Activated CD4-positive, alpha-beta T cell treated with anti-CD3 and anti-CD28 coated beads, Interleukin-2, amount 50 U/mL, for 1 hour (primary cell): ENCODE results near the gene VANGL1.

Source experiments
- DNase-seq: peaks from one replicate; pipeline ENCODE4 v3.0.0-alpha.2; 2020

The VANGL1 gene

GRCh38 chr1:115669002-115669673, 27.4 kb downstream of the VANGL1 start:
- DNase-seq, result no peak

DNA sequence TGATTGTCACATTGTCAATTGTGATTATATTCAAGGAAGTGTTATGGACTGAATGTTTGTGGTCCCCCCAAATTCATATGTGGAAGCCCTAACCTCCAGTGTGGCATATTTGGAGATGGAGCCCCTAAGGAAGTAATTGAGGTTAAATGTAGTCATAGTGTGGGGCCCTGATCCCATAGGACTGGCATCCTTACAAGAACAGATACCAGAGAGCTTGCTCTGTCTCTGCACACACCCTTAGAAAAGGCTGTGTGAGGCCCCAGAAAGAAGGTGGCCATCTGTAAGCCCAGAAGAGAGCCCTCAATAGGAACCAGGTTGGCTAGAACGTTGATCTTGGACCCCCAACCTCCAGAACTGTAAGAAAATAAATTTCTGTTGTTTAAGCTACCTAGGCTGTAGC, 28.1 kb downstream of the VANGL1 start:
- no peak for DNase-seq

GRCh38 chr1:115670476-115671175, 28.9 kb downstream of the VANGL1 start:
- no peak for DNase-seq

DNA sequence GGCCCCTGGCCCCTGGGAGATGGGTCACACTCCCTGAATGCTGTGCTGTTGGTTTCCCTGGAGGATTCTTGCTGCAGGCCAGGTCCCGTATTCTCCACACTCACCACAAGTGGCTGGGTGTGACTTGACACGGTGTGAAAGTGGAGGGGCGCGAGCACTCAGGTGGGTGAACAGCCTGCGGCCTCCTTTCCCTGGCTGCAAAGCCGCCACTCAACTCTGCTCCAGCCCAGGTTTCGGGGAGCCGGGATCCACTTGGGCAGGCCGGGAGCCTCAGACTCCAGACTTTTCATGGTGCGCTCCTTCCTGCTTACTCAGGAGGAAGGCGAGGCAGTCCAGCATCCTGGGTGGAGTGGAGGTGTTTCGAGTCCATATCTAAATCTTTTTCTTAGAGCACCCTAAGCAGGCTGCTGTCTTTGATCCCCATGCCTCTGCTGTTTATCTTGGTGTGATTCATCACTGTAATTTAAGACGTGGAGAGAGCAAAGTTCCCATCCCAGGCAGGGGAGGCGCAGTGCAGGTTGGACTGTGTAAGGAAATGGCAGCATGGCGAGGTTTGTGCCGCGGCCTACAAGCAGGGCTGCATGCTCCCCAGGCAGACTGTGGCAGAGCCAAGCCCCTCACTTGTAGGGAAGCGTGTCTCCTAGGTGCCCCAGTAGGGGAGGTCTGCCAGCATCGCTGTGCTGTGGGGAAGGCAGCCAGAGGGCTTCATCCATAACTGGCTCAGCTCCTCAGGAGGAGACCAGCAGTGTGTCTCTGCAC, 29.6 kb downstream of the VANGL1 start:
- DNase-seq, result no peak

GRCh38 chr1:115672224-115673009, 30.6 kb downstream of the VANGL1 start:
- DNase-seq, result no peak

GRCh38 chr1:115676498-115677181, 34.9 kb downstream of the VANGL1 start:
- no peak for DNase-seq

GRCh38 chr1:115677182-115677555, 35.4 kb downstream of the VANGL1 start:
- no peak for DNase-seq

- no peak for DNase-seq
These were observed 35.8 kb downstream of the VANGL1 start for GRCh38 chr1:115677565-115677964.

DNA sequence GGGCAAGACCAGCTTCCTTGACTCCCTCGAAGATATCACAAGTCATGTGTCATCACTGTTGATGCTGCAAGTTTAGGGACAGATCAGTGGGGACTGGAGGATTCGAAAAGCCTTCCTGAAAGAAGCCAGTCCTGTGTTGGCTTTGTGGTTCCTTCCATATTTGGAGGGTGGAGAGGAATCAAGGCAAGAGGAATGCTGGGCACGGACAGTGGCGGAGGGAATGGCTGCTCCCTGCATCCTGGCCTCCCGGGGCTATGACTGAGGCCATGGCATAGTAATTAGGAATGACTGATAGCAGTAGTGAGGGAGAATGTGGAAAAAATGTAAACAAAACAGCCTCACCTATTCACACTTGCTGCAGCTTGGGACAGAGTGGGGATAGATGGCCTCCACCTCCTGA, 36.4 kb downstream of the VANGL1 start:
- DNase-seq, result no peak

- DNase-seq, result no peak
These were observed 37.4 kb downstream of the VANGL1 start for GRCh38 chr1:115679141-115679611.

- DNase-seq, result no peak
These were observed 39.0 kb downstream of the VANGL1 start for GRCh38 chr1:115680730-115681111.

- DNase-seq, result no peak
These were observed 41.0 kb downstream of the VANGL1 start for GRCh38 chr1:115682792-115683191.

DNA sequence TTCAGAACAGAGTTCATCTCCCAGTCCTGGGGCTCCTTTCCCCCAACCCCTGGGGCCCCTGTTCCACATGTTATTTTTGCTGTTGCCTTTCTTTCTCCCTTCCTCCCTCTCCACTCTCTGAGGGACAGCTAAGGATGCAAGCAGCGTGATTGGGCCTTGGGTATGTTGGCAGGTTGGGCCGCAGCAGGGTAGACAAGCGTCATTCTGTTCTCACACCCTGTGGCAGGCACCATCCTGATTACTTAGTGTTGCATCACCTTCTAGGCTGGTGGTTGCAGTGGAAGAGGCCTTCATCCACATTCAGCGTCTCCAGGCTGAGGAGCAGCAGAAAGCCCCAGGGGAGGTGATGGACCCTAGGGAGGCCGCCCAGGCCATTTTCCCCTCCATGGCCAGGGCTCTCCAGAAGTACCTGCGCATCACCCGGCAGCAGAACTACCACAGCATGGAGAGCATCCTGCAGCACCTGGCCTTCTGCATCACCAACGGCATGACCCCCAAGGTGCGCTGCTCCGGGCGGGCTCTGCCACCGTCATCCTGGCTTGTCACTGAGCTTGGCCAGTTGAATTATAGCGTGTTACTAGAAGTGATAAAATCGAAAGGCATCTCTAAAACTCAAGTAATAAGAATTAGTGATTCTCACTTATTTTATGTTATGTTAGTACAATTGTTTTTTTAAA, 43.4 kb downstream of the VANGL1 start:
- no peak for DNase-seq

DNA sequence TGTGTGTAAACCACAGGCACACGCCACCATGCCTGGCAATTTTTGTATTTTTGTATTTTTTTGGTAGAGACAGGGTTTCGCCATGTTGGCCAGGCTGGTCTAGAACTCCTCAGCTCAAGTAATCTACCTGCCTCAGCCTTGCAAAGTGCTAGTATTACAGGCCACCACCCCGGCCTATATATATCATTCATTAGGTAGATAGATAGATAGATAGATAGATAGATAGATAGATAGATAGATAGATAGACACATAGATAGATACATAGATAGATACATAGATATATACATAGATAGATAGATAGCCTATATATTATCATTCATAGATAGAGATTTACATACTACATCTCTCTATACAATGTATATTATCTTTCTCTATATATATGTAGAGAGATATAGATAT, 46.0 kb downstream of the VANGL1 start:
- DNase-seq, result no peak

GRCh38 chr1:115690972-115691371, 49.2 kb downstream of the VANGL1 start:
- no peak for DNase-seq

DNA sequence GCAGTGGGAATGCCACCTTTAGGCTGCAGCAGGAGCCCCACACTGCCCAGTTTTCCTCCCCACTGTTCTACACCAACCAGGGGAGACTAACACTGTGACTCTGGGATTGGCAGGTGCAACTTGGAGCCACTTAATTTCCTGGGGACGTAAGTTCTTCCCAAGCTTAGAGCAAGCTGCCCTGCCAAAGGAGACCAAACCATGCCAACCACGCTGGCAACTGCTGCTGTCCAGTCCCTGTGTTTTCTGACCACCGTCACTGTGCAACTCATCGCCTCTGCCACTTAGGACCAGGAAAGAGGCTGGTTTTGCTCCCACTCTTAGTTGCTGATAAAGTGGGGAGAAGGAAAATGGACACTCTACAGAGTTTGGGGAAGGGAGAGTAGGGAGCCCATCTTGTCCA, 50.5 kb downstream of the VANGL1 start:
- no peak for DNase-seq

DNA sequence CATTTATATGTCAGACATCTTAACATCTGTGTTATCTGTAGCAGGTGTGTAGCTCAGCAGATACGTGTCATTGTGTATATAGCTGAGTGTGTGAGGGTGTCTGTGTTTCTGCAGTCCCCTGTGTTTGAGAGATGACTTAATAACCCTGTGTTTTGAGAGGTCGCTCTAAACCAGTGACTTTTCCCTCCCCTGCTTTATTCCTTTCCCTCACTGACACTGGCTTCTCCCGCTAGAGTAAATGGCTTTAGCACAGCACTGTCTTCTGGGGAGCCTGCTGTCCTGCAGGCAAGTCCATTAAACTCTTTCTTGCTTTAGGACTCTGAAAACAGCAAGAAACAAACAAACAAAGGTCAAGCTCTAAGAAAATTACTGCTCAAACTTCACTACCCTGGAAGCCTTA, 53.0 kb downstream of the VANGL1 start:
- no peak for DNase-seq

DNA sequence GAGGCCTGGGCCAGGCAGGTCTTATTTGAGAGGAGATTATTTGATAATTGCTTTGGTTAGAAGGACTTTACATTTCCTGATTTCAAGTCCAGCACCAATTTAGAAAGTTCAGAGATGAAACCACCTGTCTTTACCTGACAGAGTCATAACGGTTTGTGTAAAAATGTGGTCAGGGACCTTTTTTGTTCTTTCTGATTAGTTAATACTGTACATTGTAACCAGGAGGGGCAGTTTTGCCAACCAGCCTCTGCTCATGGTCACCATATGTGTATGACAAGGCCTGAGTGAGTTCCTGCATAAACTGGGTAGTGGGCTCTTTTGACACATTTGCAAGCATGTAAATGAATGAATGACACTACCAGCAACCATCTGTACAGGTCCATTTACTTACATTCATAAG, 55.8 kb downstream of the VANGL1 start:
- DNase-seq, result no peak

- no peak for DNase-seq
These were observed 59.3 kb downstream of the VANGL1 start for GRCh38 chr1:115701090-115701489.

- DNase-seq, result no peak
These were observed 61.2 kb downstream of the VANGL1 start for GRCh38 chr1:115702959-115703358.

DNA sequence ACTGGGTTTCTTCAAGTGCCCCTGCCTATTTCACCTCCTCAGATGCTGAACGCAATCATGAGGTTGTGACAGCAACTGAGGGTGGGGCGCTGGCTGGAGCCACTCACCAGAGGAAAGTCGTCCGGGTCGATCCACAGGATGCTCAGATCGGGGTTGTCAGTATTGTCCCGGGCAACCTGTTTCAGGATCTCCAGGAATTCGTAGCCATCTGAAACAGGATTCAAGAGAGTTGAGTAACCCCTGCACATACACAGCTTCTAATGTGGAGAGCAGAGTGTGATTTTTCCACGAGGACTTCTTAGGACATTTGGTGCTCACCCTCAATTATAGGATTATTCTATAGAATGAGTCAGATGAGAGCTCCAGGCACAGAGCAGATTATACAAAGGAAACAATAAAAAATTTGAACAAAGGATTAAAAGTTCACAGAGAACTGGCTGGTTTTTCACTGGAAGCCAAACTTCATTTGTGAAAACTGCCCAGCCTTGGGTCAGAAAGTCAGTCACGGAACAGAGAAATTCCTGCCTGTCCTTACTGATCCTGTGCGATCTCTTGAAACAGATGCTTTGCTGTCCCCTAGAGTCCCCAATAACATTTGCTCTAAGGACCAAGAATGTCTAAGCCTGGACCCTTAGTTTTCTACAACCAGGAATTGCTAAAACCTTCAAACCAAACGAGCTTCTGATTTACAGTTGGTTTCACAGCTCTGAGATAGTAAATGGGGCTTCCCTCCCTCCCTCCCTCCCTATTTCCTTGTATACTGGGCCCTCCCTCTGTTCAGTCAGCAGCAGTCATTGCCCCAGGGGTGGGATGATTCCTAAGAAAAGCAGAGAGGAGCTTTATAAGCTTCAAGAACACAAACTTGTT, 63.5 kb downstream of the VANGL1 start:
- no peak for DNase-seq
